HAP-1 (cell line): Measurements from ENCODE around the gene RMRP.
"Not testable (repeated sequence)": the region's sequence is repeated elsewhere in the genome, so short reads cannot be mapped to it uniquely, and the experiment has no call there.

ENCODE experiments used
- DNase-seq, 2 experiments: peaks; one replicate each; pipeline ENCODE4 v3.0.0-alpha.2; 2016 to 2020; ENCODE audit warnings: low spot score in 2 of 2
- H3K27me3 ChIP-seq: fragments of 250-450 bp; sonication (Bioruptor Pico); 2 replicates; pipeline ENCODE4 v1.5.1; 2020; ENCODE audit warnings: low read depth, mild to moderate bottlenecking, moderate library complexity
- H3K36me3 ChIP-seq: fragments of 250-450 bp; sonication (Bioruptor Pico); replicated peaks from 2 replicates; pipeline ENCODE4 v1.5.1; 2020; ENCODE audit warnings: mild to moderate bottlenecking
- H3K4me1 ChIP-seq: fragments of 250-450 bp; sonication (Bioruptor Pico); 2 replicates; pipeline ENCODE4 v1.5.1; 2020; ENCODE audit warnings: mild to moderate bottlenecking
- H3K4me3 ChIP-seq: fragments of 250-450 bp; sonication (Bioruptor Pico); 2 replicates; pipeline ENCODE4 v1.5.1; 2020; ENCODE audit warnings: mild to moderate bottlenecking, moderate library complexity
- H3K9me3 ChIP-seq: fragments of 250-450 bp; sonication (Bioruptor Pico); 2 replicates; pipeline ENCODE4 v1.5.1; 2020; ENCODE audit warnings: mild to moderate bottlenecking, moderate library complexity
- in situ Hi-C: fragments of 300-500 bp; cut with MboI; formaldehyde crosslinking; loops from 3 replicates; pipeline ENCODE4 v1.14.3; 2020; ENCODE audit warnings: low sequenced_read_pairs, inconsistent platforms, mixed read lengths

Gene RMRP

DNA sequence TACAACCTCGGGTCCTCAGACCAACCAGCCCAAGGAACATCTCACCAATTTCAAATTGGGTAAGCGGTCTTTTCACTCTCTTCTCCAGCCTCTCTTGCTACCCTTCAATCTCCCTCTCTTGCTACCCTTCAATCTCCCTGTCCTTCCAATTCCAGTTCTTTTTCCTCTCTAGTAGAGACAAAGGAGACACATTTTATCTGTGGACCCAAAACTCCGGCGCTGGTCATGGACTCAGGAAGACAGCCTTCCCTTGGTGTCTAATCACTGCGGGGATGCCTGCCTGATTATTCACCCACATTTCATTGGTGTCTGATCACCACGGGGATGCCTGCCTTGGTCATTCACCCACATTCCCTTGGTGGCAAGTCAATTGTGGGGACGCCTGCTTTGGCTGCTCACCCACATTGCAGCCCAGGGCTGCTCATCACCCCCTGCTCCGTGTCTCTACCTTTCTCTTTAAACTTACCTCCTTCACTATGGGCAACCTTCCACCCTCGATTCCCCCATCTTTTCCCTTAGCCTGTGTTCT lies 20.3 kb downstream of the RMRP start:
- H3K9me3 ChIP-seq, H3K4me1 ChIP-seq, DNase-seq, H3K27me3 ChIP-seq, H3K4me3 ChIP-seq, H3K36me3 ChIP-seq, in situ Hi-C loops: not testable (repeated sequence)

DNA sequence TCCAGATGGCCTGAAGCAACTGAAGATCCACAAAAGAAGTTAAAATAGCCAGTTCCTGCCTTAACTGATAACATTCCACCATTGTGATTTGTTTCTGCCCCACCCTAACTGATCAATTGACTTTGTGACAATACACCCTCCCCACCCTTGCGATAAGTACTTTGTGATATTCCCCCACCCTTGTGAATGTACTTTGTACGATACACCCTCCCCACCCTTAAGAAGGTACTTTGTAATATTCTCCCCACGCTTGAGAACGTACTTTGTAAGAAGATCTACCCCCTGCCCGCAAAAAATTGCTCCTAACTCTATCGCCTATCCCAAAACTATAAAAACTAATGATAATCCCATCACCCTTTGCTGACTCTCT lies 21.0 kb downstream of the RMRP start:
- in situ Hi-C loops, H3K27me3 ChIP-seq, H3K4me3 ChIP-seq, H3K4me1 ChIP-seq, H3K9me3 ChIP-seq, DNase-seq, H3K36me3 ChIP-seq: not testable (repeated sequence)

DNA sequence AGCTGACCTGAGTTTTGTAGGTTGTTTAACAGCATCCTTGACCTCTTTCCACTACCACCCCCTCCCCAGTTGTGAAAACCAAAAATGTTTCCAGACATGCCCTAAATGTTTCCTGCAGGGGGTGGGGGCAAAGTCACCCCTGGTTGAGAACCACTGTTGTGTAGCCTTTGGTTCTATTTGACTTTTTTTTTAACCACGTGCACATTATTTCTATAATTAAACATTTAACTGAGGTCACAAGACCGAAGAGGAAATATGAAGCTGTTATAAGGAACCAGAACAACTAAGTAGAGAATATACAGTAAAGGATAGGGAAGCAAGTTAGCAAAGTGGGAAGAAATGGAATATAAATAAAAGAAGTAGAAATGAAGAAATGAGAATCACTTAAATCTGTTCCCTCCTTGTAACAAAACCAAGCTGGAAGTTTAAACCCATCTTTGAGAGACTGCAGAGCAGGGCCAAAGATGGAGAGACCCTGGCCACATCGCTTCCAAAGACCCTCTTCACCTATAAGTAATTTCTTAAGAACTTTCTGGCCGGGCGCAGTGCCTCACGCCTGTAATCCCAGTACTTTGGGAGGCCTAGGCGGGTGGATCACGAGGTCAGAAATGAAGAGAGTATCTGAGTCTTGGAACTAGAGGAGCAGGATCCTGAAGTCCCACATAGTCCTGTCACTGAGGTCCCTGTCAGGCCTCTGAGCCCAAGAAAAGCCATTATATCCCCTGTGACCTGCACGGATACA lies 21.5 kb downstream of the RMRP start:
- in situ Hi-C loops, result no loop called here
- no peaks in the 10 kb centered on the region for H3K36me3 ChIP-seq
- DNase-seq, result no peak
- no peak overlapping the region for H3K4me3 ChIP-seq
- no peaks in the 10 kb centered on the region for H3K9me3 ChIP-seq
- no peaks in the 10 kb centered on the region for H3K27me3 ChIP-seq
- no peaks in the 10 kb centered on the region for H3K4me1 ChIP-seq

DNA sequence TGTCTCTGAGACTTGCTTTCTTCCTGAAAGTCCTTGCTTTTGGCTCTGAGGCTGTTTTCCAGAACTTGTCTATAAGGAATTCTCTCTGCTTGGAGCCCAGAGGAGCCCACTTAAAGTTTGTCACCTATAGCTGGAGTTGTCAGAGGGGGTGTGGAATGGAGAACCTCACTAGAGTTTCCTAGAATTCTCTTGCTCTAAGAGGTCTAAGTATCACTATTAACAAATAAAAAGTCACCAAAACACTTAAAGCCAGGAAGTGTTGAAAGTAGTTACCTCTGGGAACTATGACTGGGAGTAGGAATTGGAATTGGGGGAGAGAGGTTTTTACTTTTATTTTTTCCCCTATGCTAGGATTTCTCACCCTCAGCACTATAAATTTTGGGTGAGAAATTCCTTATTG lies 22.1 kb downstream of the RMRP start:
- in situ Hi-C loops, result no loop called here
- no peak for DNase-seq
- no peaks in the 10 kb centered on the region; the same call in 1 of the 2 replicates for H3K4me1 ChIP-seq
- H3K9me3 ChIP-seq, result no peaks in the 10 kb centered on the region
- no peaks in the 10 kb centered on the region for H3K36me3 ChIP-seq
- H3K4me3 ChIP-seq, result no peak overlapping the region
- H3K27me3 ChIP-seq, result no peaks in the 10 kb centered on the region

DNA sequence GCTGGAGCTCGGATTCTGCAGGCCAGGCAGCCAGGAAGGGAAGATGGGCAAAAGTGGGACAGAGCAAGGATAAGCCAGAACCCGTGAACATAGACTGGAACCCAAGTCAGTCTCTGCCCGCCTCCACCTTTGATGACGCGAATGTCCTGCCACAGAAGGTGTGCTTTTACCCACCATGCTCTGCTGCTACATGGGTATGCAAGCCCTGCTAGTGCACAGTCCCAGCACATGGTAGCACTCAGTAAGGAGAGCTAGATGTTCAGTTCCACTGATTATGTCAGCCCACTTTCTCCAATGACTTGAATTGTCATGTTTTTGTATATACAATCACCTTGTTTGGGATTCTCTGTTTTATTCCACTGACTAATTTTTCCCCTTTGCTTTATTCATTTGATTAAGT lies 28.2 kb downstream of the RMRP start:
- no peak for DNase-seq
- no peaks in the 10 kb centered on the region for H3K27me3 ChIP-seq
- in situ Hi-C loops, result no loop called here
- no peaks in the 10 kb centered on the region; the same call in 1 of the 2 replicates for H3K4me1 ChIP-seq
- no peaks in the 10 kb centered on the region for H3K9me3 ChIP-seq
- H3K36me3 ChIP-seq, result no peaks in the 10 kb centered on the region
- H3K4me3 ChIP-seq, result no peak overlapping the region

DNA sequence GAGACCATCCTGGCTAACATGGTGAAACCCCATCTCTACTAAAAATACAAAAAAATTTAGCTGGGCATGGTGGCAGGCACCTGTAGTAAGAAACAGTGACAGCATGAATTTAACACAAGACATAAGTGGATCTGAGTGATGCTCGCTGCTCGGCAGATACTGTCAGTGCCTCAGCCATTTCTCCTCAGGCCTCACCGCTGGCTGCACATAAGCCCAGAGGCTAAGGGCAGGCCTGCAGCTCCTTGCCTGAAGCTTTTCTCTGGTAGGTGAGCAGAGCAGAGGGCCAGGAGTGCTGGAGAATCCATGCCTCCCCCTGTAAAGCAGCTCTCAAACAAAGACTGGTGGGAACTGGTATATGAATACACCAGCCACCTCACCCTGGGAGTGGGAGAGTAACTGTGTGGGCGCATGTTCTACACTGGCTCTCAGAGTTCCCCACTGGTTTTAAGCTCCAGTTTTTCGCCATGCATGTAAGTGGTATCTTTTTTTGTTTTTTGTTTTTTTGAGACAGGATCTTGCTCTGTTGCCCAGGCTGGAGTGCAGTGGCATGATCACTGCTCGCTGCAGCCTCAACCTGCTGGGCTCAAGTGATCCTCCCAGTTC lies 29.3 kb downstream of the RMRP start:
- no peak for DNase-seq
- Histone ChIP-seq H3K4me1 (no peaks in the 10 kb centered on the region; the same call in 1 of the 2 replicates), H3K9me3 (no peaks in the 10 kb centered on the region), H3K27me3 (no peaks in the 10 kb centered on the region), H3K36me3 (no peaks in the 10 kb centered on the region), H3K4me3 (no peak overlapping the region)
- in situ Hi-C loops, result no loop called here

DNA sequence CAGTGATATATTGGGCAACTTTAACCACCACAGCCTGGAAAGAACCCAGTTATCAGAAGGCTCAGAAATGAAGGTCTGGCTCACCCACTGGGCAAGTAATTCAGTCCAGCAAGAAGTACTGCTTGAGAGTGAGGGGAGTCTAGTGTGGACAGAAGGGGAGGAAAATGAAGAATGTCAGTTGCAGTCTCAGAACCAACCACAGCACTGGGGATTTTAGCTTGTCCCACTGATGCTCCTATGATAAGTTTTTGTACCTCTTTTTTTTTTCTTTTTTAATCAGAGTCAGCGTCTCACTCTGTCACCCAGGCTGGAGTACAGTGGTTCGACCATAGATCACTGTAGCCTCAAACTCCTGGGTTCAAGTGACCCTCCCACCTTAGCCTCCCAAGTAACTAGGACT lies 30.2 kb downstream of the RMRP start:
- in situ Hi-C loops, result no loop called here

DNA sequence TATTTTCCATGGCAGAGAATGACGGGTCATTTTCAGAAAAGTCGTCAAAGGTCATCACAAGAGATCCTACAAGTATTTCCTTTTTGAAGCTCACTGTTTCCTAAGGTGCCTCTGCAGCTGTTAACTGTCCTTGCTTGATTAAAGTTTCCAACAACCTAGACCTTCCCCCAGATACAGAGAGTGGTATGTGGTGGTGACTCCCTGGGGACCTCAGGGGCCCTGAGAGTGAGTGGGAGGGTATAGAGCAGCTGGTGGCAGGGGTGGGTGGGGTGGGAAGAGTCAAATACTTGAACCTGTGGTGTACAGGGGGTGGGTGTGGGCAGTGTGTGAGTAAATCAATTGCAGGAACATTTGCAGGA lies 38.0 kb downstream of the RMRP start:
- H3K36me3 ChIP-seq, result no peaks in the 10 kb centered on the region
- in situ Hi-C loops, result no loop called here
- no peaks in the 10 kb centered on the region for H3K4me1 ChIP-seq
- H3K27me3 ChIP-seq, result peaks cover 9% of the 10 kb centered on the region; the same call in 1 of the 2 replicates
- no peak for DNase-seq
- H3K9me3 ChIP-seq, result no peaks in the 10 kb centered on the region
- no peak overlapping the region for H3K4me3 ChIP-seq

More for the DNA sequence above, 30.2 kb downstream of the RMRP start:
- no peak overlapping the region for H3K4me3 ChIP-seq
- DNase-seq, result no peak
- no peaks in the 10 kb centered on the region; the same call in 1 of the 2 replicates for H3K4me1 ChIP-seq
- no peaks in the 10 kb centered on the region for H3K36me3 ChIP-seq
- no peaks in the 10 kb centered on the region for H3K9me3 ChIP-seq
- H3K27me3 ChIP-seq, result no peaks in the 10 kb centered on the region

DNA sequence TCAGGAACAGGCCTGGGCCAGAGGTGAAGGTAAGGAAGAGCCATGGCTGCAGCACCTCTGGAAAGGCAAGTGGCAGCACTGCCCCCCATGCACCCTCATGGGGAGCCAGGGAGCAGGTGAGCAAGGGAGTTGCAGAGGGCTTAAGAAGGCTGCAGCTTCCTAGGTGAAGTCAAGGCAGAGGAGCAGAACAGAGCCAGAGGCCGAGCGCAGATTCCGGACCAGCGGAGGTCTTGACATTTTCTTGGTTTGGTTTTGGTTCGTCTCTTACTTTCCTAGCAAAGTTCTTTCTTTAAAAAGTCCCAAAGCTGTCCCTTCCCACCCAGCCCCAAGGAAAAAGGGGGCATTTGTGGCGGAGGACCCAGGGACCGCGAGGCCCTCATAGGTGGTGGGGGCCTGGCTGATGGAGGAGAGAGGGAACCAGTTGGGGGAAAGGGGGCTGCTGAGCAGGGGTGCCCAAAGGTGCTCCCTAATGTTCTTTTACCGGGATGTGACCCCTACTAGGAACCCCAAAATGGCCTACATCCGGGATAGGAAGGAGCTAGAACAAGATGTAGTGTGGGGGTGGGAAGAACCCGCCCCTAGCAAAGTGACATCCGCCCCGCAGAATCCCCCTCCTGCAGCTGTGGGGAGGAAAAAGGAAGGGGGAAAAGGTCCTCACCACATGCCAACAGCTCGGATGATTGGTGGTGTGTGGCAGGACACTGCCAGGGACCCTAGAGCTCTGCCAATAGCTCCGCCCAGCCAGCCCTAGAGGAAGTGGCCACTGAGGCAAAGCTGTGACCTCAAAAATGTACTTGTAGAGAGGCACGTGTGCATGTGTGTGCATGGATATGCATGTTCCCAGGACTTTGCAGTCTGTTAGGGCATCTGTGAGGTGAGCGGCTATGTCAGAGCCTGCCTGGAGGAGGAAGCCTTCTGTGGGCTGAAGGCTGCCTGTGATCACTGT lies 38.7 kb downstream of the RMRP start:
- Histone ChIP-seq H3K4me3 (no peak overlapping the region), H3K36me3 (no peaks in the 10 kb centered on the region), H3K4me1 (no peaks in the 10 kb centered on the region), H3K27me3 (peaks cover 12% of the 10 kb centered on the region; the same call in 1 of the 2 replicates), H3K9me3 (no peaks in the 10 kb centered on the region)
- in situ Hi-C loops, result no loop called here
- no peak for DNase-seq

DNA sequence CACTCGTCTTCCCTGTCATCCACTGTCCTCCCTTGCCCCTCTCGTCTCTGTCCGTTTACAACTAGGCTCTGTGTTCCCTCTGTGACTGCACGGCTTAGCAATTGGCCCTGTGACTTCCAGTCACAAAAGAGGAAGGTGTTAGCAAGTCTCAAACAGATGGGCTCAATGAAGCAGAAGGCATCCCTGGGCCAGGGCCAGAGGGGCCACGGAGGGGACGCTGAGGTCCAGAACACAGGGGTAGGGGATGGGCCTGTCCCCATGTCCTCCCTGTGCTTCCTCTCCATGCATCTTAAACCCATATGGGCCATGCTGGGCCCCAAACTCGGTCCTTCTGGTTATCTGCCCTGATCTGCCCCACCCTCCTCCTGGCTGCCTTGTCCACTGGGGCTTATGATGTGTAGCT lies 39.5 kb downstream of the RMRP start, which contains the start of gene CD72:
CD72 (minus strand) TSS at position 89 of the 403 bp plus-strand sequence. CDS start 110 bp downstream, outside the sequence.
- Histone ChIP-seq H3K36me3 (no peaks in the 10 kb centered on the region), H3K27me3 (peaks cover 14% of the 10 kb centered on the region; the same call in 1 of the 2 replicates), H3K4me1 (no peaks in the 10 kb centered on the region), H3K4me3 (no peak within 1 kb of the TSS), H3K9me3 (no peaks in the 10 kb centered on the region)
- in situ Hi-C loops, result no loop called here
- DNase-seq, result no peak

DNA sequence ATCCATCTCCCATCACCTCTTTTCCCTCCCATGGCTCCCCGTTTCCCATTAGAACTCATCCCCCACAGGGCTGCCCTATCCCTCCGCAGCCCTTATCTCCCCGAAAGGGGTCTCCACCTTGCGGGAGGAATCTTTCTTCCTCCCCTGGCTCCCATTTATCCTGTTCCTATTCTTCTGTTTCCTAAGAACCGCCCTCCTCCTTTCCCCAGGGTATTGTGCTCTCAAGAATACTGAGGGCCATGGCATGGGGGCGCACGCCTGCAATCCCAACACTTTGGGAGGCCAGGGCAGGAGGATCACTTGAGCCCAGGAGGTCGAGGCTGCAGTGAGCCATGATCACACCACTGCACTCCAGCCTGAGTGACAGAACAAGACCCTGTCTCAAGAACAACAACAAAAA lies 40.3 kb downstream of the RMRP start:
- Histone ChIP-seq H3K4me3 (no peak overlapping the region), H3K27me3 (peaks cover 16% of the 10 kb centered on the region; the same call in 1 of the 2 replicates), H3K9me3 (no peaks in the 10 kb centered on the region), H3K4me1 (no peaks in the 10 kb centered on the region), H3K36me3 (no peaks in the 10 kb centered on the region)
- in situ Hi-C loops, result no loop called here
- DNase-seq, result no peak

DNA sequence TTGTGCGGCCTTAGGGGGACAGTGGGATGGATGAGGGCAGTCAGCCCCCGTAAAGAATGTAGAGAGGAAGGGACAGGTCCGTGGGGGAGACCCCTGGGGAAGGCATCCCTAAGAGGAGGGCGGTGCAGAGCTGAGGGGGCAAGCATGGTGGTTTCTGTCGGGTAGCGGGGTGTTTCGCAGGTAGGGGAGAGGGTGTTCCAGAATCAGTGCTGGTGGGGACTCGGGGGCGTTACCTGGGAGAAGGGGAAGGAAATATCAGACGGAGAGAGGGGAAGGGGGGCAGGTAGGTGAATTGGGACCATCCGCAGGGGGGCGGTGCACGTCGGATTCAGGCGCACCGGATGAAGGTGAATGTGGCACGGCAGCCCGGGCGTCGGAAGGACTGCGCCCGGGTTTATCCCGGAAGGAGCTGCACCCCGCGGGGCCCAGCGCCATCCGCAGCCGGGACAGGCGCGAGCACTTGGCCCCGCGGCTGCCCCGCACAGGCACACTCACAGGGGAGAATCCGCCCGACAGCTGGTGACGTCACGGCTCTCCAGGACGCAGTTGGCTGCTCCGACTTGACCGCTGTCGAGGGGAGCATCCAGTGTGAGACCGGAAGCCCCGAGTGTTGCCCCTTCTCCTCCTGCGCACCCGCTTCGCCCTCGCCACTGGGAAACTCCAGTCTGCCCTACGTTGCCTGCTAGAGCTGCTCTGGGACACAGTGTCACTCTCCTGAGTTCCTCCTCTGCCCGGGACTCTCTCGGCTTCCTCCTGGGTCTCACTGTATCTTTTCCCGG lies 40.9 kb downstream of the RMRP start:
- Histone ChIP-seq H3K4me1 (no peaks in the 10 kb centered on the region), H3K27me3 (peaks cover 16% of the 10 kb centered on the region; the same call in 1 of the 2 replicates), H3K9me3 (no peaks in the 10 kb centered on the region), H3K4me3 (no peak overlapping the region), H3K36me3 (no peaks in the 10 kb centered on the region)
- in situ Hi-C loops, result no loop called here
- peak in 1 of 2 experiments; percentile 35 for DNase-seq
